Cardiac muscle cell (in vitro differentiated cells and primary cell): Measurements from ENCODE around the gene TTC31. TPM values are rescaled to one million over a fixed set of nuclear protein-coding genes. Genes with fewer than 3 reads are reported as not detected.
"Not testable (repeated sequence)": the region's sequence is repeated elsewhere in the genome, so short reads cannot be mapped to it uniquely, and the experiment has no call there.

Experiments used
- DNase-seq, 2 donors: peaks; one replicate each; pipeline versions ENCODE4 v3.0.0 to v3.0.0-alpha.2; 2010 to 2017; ENCODE audit warnings: low read depth in 1 of 2, low spot score in 1 of 2
- H3K27ac ChIP-seq: fragments of 200-600 bp; sonication (generic); 2 replicates; pipeline ENCODE4 v1.5.1; 2016
- H3K27me3 ChIP-seq: fragments of 200-600 bp; sonication (generic); 2 replicates; pipeline ENCODE4 v1.6.0; 2016; ENCODE audit warnings: control low read depth
- H3K36me3 ChIP-seq: fragments of 200-600 bp; sonication (generic); 2 replicates; pipeline ENCODE4 v1.5.1; 2016; ENCODE audit warnings: control low read depth
- H3K4me1 ChIP-seq: fragments of 200-600 bp; sonication (generic); 2 replicates; pipeline ENCODE4 v1.8.1; 2017; ENCODE audit warnings: low read depth, mild to moderate bottlenecking, mixed run types
- H3K4me3 ChIP-seq: fragments of 200-600 bp; sonication (generic); 2 replicates; pipeline ENCODE4 v1.5.1; 2016; ENCODE audit warnings: mild to moderate bottlenecking
- H3K9me3 ChIP-seq: fragments of 200-600 bp; sonication (generic); 2 replicates; pipeline ENCODE4 v1.5.1; 2017; ENCODE audit warnings: low read depth, mild to moderate bottlenecking, control low read depth
- polyA plus RNA-seq: library from polyadenylated mRNA; unstranded; fragments of >200 nt; fragmentation: Nextera tagmentation; extraction: Ambion mirVana; gene quantifications from 2 replicates; pipeline ENCODE4 v1.2.1, GENCODE V29; 2016
- total RNA-seq: library from RNA; depleted of rRNA; stranded (reverse); fragments of >200 nt; gene quantifications from 2 replicates; pipeline ENCODE4 v1.2.3, GENCODE V29; 2016
- TF ChIP-seq, protein P1 (sequence below): IDR thresholded peaks from 2 replicates; pipeline ENCODE4 v1.5.1; 2012; ENCODE audit warnings: low read depth, mild to moderate bottlenecking, low read length

TTC31 gene
- total and polyA plus RNA-seq, 2 experiments from 2014 or later = 29.1 to 32.9 TPM

DNA sequence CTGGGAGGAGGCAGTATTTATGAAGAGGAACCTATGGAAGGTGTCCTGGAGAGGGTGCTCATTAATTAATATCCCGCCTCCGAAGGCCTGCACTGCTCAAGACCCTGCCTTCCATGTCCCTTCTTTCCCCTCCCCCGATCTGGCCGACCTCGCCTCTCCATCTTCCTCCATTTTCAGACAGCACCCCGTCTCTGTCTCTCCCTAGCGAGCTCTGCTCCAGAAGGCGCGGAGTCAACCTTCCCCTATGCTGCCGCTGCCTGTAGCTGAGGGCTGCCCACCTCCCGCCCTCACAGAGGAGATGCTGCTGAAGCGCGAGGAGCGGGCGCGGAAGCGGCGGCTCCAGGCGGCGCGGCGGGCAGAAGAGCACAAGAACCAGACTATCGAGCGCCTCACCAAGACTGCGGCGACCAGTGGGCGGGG, 25.7 kb upstream of the TTC31 start:
- peak overlapping the region; percentile 62 for H3K4me3 ChIP-seq
- peaks cover 5% of the 10 kb centered on the region for H3K4me1 ChIP-seq
- H3K27me3 ChIP-seq = no peaks in the 10 kb centered on the region
- H3K9me3 ChIP-seq = no peaks in the 10 kb centered on the region
- peaks cover 5% of the 10 kb centered on the region for H3K36me3 ChIP-seq
- DNase-seq = no peak
- TF ChIP-seq, protein P1, sequence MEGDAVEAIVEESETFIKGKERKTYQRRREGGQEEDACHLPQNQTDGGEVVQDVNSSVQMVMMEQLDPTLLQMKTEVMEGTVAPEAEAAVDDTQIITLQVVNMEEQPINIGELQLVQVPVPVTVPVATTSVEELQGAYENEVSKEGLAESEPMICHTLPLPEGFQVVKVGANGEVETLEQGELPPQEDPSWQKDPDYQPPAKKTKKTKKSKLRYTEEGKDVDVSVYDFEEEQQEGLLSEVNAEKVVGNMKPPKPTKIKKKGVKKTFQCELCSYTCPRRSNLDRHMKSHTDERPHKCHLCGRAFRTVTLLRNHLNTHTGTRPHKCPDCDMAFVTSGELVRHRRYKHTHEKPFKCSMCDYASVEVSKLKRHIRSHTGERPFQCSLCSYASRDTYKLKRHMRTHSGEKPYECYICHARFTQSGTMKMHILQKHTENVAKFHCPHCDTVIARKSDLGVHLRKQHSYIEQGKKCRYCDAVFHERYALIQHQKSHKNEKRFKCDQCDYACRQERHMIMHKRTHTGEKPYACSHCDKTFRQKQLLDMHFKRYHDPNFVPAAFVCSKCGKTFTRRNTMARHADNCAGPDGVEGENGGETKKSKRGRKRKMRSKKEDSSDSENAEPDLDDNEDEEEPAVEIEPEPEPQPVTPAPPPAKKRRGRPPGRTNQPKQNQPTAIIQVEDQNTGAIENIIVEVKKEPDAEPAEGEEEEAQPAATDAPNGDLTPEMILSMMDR = no peak
- H3K27ac ChIP-seq = peak overlapping the region; percentile 88

DNA sequence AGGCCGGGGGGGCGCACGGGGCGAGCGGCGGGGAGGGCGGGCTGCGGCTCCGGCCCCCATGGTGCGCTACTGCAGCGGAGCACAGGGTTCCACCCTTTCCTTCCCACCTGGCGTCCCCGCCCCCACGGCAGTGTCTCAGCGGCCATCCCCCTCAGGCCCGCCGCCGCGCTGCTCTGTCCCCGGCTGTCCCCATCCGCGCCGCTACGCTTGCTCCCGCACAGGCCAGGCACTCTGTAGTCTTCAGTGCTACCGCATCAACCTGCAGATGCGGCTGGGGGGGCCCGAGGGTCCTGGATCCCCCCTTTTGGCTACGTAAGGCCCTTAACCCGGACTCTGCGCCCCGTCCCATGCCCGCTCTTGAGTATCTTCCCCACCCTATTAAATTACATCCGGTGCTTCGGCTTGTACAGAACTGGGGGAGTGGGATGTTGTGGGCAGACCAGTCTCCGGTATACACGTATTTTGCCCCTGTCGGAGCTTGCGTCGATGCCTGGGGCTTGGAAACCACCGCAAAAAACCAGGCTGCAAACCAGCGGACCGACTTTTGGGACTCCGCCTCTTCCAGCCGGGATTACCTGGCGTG, 25.2 kb upstream of the TTC31 start:
- Histone ChIP-seq H3K4me1 (peaks cover 5% of the 10 kb centered on the region), H3K27ac (peak overlapping the region; percentile 88), H3K9me3 (no peaks in the 10 kb centered on the region), H3K36me3 (peaks cover 7% of the 10 kb centered on the region), H3K27me3 (no peaks in the 10 kb centered on the region), H3K4me3 (peak overlapping the region; percentile 62)
- TF ChIP-seq, protein P1 = no peak
- DNase-seq = peak; percentile 53 to 80

DNA sequence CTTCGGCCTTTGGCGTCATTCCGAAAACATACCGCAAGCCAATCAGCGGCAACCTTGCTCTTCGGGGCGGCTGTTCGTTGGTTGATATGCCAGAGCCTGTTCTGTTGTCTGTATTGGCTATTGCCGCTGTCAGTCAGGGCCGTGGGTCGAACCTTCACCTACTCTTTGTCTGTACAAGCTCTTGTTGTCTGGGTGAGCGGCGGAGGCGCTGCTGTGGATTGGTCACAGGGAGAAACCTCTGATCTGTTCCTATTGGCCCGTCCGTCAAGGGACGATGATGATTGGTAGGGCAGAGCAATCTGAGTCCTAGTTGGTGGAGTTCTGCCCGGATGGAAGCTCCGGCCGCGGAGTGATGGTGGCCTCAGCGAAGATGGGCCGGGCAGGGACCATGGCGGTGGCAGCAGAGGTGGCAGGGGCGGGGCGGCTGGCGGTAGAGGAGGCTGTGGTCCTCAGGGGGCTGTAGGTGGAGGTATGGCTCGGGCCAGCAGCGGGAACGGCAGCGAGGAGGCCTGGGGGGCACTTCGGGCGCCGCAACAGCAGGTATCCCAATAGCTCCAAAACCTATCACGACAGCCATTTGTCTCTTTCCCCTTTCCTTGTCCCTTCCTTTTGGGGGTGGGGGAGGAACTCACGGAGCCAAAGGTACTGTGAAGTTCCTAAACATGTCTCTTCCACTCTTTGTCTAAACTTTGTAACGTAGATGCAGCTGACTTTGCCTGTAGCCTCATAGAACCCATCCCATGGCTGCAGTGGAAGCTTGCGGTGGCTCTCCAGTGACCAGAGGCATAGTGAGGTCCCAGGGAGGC, 24.5 kb upstream of the TTC31 start, which contains the start of gene WBP1:
TSS of gene WBP1 (plus strand) at position 307 of the 806 bp plus-strand sequence. CDS start at position 472, 165 bp downstream.
- Histone ChIP-seq H3K27me3 (no peaks in the 10 kb centered on the region), H3K36me3 (peaks cover 9% of the 10 kb centered on the region), H3K9me3 (no peaks in the 10 kb centered on the region), H3K27ac (peak within 1 kb of the TSS; percentile 88), H3K4me1 (peaks cover 5% of the 10 kb centered on the region), H3K4me3 (peak within 1 kb of the TSS; percentile 86)
- DNase-seq = peak; percentile 99 to 100
- TF ChIP-seq, protein P1 = no peak

DNA sequence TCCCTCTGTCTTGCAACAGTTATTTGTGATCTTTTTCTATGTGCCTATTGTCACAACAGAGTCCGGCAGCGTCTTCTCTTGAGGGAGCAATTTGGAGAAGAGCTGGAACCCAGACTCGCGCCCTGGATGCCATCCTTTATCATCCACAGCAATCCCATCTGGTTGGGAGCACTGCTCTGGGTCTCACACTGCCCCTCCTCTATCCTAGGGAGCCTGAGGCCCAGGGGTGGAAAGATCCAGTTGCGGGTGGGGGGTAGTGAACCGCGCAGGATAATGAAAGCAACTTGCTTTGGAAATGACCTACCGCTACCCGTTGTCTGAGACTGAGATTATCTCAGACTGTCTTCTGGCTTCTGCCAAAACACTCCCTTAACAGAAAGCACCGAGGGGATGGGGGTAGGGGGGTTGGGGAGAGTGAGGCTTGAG, 23.9 kb upstream of the TTC31 start:
- TF ChIP-seq, protein P1 = no peak
- Histone ChIP-seq H3K36me3 (peaks cover 9% of the 10 kb centered on the region), H3K27me3 (no peaks in the 10 kb centered on the region), H3K4me3 (peak overlapping the region; percentile 86), H3K27ac (no peak overlapping the region), H3K4me1 (peaks cover 5% of the 10 kb centered on the region), H3K9me3 (no peaks in the 10 kb centered on the region)
- DNase-seq = peak in 1 of 2 donors; percentile 25

DNA sequence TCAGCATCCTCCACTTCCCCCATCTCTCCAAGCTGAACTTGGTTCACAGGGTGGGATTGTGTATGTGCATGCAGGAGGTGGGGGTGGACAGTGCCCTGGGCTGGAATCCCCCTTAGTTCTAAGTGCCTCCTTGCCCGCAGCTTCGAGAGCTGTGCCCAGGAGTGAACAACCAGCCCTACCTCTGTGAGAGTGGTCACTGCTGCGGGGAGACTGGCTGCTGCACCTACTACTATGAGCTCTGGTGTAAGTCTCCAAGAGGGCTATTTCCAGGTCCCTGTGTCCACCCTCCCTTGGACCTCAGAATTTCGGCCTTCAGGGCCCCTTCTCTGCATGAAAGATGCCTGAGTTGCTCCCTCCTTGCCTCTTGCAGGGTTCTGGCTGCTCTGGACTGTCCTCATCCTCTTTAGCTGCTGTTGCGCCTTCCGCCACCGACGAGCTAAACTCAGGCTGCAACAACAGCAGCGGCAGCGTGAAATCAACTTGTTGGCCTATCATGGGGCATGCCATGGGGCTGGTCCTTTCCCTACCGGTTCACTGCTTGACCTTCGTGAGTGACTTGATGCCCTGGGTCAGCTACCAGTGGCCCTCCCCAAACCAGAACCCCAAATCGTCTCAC, 23.3 kb upstream of the TTC31 start:
- not testable (repeated sequence) for H3K4me1 ChIP-seq, H3K36me3 ChIP-seq, H3K9me3 ChIP-seq, H3K27ac ChIP-seq, H3K27me3 ChIP-seq, DNase-seq
- peak overlapping the region; percentile 86 for H3K4me3 ChIP-seq

DNA sequence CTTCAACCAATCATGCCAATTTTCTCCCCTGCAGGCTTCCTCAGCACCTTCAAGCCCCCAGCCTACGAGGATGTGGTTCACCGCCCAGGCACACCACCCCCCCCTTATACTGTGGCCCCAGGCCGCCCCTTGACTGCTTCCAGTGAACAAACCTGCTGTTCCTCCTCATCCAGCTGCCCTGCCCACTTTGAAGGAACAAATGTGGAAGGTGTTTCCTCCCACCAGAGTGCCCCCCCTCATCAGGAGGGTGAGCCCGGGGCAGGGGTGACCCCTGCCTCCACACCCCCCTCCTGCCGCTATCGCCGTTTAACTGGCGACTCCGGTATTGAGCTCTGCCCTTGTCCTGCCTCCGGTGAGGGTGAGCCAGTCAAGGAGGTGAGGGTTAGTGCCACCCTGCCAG, 22.7 kb upstream of the TTC31 start:
- DNase-seq, H3K27me3 ChIP-seq, H3K27ac ChIP-seq, H3K36me3 ChIP-seq, H3K9me3 ChIP-seq, H3K4me3 ChIP-seq, H3K4me1 ChIP-seq: not testable (repeated sequence)
